Gastroesophageal sphincter (tissue), 3 donors: Measurements from ENCODE around the gene FANCC.

Source experiments
- POLR2AphosphoS5 ChIP-seq: sonication (generic); formaldehyde crosslinking; IDR thresholded peaks from one replicate; pipeline ENCODE4 v1.6.1; 2017; ENCODE audit warnings: antibody characterized with exemption
- TF ChIP-seq, protein P1 (sequence below), 4 experiments: fragments of 200-600 bp in 2 of 4; fragments of 450-650 bp in 2 of 4; sonication (generic) in 1 of 4; IDR thresholded peaks; one replicate each; pipeline ENCODE4 v1.5.1; 2017 to 2019; ENCODE audit warnings: antibody characterized with exemption in 4 of 4, mild to moderate bottlenecking in 2 of 4, moderate library complexity in 2 of 4

- TF ChIP-seq POLR2AphosphoS5, result no peak
- TF ChIP-seq, protein P1, sequence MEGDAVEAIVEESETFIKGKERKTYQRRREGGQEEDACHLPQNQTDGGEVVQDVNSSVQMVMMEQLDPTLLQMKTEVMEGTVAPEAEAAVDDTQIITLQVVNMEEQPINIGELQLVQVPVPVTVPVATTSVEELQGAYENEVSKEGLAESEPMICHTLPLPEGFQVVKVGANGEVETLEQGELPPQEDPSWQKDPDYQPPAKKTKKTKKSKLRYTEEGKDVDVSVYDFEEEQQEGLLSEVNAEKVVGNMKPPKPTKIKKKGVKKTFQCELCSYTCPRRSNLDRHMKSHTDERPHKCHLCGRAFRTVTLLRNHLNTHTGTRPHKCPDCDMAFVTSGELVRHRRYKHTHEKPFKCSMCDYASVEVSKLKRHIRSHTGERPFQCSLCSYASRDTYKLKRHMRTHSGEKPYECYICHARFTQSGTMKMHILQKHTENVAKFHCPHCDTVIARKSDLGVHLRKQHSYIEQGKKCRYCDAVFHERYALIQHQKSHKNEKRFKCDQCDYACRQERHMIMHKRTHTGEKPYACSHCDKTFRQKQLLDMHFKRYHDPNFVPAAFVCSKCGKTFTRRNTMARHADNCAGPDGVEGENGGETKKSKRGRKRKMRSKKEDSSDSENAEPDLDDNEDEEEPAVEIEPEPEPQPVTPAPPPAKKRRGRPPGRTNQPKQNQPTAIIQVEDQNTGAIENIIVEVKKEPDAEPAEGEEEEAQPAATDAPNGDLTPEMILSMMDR (IDR thresholded peaks at IDR 0.05), result no peak
Measured at GRCh38 chr9:95272830-95273229, 44.7 kb downstream of the FANCC start.
